Measurements from ENCODE around the gene CRB2.

- no peak for TF ChIP-seq POLR2A (IDR thresholded peaks at IDR 0.05)
- TF ChIP-seq, protein P1, sequence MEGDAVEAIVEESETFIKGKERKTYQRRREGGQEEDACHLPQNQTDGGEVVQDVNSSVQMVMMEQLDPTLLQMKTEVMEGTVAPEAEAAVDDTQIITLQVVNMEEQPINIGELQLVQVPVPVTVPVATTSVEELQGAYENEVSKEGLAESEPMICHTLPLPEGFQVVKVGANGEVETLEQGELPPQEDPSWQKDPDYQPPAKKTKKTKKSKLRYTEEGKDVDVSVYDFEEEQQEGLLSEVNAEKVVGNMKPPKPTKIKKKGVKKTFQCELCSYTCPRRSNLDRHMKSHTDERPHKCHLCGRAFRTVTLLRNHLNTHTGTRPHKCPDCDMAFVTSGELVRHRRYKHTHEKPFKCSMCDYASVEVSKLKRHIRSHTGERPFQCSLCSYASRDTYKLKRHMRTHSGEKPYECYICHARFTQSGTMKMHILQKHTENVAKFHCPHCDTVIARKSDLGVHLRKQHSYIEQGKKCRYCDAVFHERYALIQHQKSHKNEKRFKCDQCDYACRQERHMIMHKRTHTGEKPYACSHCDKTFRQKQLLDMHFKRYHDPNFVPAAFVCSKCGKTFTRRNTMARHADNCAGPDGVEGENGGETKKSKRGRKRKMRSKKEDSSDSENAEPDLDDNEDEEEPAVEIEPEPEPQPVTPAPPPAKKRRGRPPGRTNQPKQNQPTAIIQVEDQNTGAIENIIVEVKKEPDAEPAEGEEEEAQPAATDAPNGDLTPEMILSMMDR (IDR thresholded peaks at IDR 0.05), result no peak
These were observed 28.3 kb upstream of the CRB2 start for GRCh38 chr9:123327697-123328100.
